RWPE2 (cell line): Measurements from ENCODE around the gene HLCS.

Experiments used
- ATAC-seq: fragments of 200-7000 bp; cut with Tn5 transposase; 3 replicates; pipeline ENCODE4 v1.9.1; 2021; ENCODE audit warnings: low read depth
- DNase-seq: peaks from one replicate; pipeline ENCODE4 v3.0.0-alpha.2; 2020; ENCODE audit warnings: low spot score
- H3K27ac ChIP-seq: fragments of 450-650 bp; 2 replicates; pipeline ENCODE4 v1.5.1; 2017; ENCODE audit warnings: mild to moderate bottlenecking; ENCODE audit not compliant: poor library complexity, severe bottlenecking
- H3K27me3 ChIP-seq: fragments of 250-450 bp; sonication (Bioruptor Pico); 2 replicates; pipeline ENCODE4 v1.5.1; 2021; ENCODE audit warnings: mild to moderate bottlenecking, moderate library complexity; ENCODE audit not compliant: insufficient read depth, poor library complexity, severe bottlenecking
- H3K36me3 ChIP-seq: fragments of 250-450 bp; sonication (Bioruptor Pico); 2 replicates; pipeline ENCODE4 v1.5.1; 2020; ENCODE audit warnings: low read depth, mild to moderate bottlenecking, moderate library complexity
- H3K4me1 ChIP-seq: fragments of 250-450 bp; sonication (Bioruptor Pico); 2 replicates; pipeline ENCODE4 v1.5.1; 2021; ENCODE audit warnings: mild to moderate bottlenecking, moderate library complexity; ENCODE audit not compliant: insufficient read depth, poor library complexity, severe bottlenecking
- H3K4me3 ChIP-seq: fragments of 250-450 bp; sonication (Bioruptor Pico); 2 replicates; pipeline ENCODE4 v1.5.1; 2021; ENCODE audit warnings: mild to moderate bottlenecking, moderate library complexity; ENCODE audit not compliant: severe bottlenecking
- H3K9me3 ChIP-seq: fragments of 250-450 bp; sonication (Bioruptor Pico); 2 replicates; pipeline ENCODE4 v1.5.1; 2021; ENCODE audit warnings: mild to moderate bottlenecking, moderate library complexity; ENCODE audit not compliant: severe bottlenecking
- TF ChIP-seq, protein P1 (sequence below): fragments of 450-650 bp; IDR thresholded peaks from one replicate; pipeline ENCODE4 v1.5.1; 2017; ENCODE audit warnings: mild to moderate bottlenecking, moderate library complexity; ENCODE audit not compliant: poor library complexity, severe bottlenecking

The HLCS gene

DNA sequence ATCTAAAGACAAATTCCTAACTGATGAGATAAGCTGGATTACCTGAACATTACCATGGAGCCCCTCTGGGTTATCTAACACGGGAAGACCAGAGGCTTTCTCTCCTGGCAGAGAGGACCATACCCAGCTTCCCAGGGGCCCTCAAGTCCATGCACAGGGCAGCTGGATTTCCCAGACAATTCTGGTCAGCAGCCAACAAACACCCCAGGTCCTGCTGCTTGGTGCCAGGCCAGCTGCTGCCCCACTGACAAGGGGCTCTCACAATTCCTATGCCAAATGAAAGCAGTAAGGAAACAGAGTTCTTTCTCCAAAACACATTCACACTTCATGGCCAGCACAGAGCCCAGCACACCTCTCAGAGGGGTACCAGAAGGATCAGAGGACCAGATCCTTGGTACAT, 114.2 kb downstream of the HLCS start:
- no peak for DNase-seq
- no peaks in the 10 kb centered on the region for H3K36me3 ChIP-seq
- ATAC-seq = no peak; the same call in 2 of the 3 replicates
- TF ChIP-seq, protein P1, sequence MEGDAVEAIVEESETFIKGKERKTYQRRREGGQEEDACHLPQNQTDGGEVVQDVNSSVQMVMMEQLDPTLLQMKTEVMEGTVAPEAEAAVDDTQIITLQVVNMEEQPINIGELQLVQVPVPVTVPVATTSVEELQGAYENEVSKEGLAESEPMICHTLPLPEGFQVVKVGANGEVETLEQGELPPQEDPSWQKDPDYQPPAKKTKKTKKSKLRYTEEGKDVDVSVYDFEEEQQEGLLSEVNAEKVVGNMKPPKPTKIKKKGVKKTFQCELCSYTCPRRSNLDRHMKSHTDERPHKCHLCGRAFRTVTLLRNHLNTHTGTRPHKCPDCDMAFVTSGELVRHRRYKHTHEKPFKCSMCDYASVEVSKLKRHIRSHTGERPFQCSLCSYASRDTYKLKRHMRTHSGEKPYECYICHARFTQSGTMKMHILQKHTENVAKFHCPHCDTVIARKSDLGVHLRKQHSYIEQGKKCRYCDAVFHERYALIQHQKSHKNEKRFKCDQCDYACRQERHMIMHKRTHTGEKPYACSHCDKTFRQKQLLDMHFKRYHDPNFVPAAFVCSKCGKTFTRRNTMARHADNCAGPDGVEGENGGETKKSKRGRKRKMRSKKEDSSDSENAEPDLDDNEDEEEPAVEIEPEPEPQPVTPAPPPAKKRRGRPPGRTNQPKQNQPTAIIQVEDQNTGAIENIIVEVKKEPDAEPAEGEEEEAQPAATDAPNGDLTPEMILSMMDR = no peak
- H3K27ac ChIP-seq = no peak overlapping the region
- H3K27me3 ChIP-seq = no peaks in the 10 kb centered on the region
- H3K4me3 ChIP-seq = no peak overlapping the region
- H3K9me3 ChIP-seq = no peaks in the 10 kb centered on the region
- H3K4me1 ChIP-seq = peaks cover 21% of the 10 kb centered on the region

DNA sequence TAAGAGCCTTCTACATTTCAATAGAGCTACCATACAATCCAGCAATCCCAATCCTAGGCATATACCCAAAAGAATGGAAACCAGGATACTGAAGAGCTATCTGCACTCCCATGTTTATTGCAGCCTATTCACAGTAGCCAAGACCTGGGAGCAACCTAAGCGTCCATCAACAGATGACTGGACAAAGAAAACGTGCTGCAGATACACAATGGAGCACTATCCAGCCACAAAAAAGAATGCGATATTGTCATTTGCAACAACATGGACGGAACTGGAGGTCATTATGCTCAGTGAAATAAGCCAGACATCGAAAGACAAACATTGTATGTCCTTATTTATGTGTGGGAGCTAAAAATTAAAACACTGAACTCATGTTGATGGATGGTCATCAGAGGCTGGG, 115.3 kb downstream of the HLCS start:
- H3K4me1 ChIP-seq = peaks cover 33% of the 10 kb centered on the region
- H3K4me3 ChIP-seq = no peak overlapping the region
- H3K36me3 ChIP-seq = no peaks in the 10 kb centered on the region
- TF ChIP-seq, protein P1 = no peak
- DNase-seq = no peak
- no peak for ATAC-seq
- no peaks in the 10 kb centered on the region for H3K9me3 ChIP-seq
- H3K27ac ChIP-seq = no peak overlapping the region
- no peaks in the 10 kb centered on the region for H3K27me3 ChIP-seq

DNA sequence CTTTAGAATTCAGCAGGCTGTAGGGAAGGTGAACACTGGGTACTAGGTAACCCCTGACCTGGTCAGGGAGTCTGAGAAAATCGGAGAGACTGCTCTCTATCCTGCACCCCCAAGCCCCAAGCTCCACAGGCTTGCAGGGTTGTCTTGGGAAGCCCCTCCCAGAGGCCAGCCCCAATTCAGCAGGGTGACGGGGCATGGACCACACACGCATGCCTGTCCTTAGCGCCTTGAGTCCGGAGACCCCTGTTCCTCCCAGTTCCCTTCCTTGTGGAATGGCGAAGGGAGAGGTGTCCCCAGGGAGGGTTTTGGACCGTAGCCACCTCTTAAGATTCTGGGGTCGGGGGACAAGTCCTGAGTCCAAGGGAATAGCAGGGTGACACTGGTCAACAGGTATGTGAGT, 116.1 kb downstream of the HLCS start:
- Histone ChIP-seq H3K27ac (peak overlapping the region; percentile 13), H3K9me3 (no peaks in the 10 kb centered on the region), H3K4me1 (peaks cover 33% of the 10 kb centered on the region), H3K36me3 (no peaks in the 10 kb centered on the region), H3K27me3 (no peaks in the 10 kb centered on the region), H3K4me3 (no peak overlapping the region)
- ATAC-seq (no peak), DNase-seq (no peak)
- TF ChIP-seq, protein P1 = no peak

DNA sequence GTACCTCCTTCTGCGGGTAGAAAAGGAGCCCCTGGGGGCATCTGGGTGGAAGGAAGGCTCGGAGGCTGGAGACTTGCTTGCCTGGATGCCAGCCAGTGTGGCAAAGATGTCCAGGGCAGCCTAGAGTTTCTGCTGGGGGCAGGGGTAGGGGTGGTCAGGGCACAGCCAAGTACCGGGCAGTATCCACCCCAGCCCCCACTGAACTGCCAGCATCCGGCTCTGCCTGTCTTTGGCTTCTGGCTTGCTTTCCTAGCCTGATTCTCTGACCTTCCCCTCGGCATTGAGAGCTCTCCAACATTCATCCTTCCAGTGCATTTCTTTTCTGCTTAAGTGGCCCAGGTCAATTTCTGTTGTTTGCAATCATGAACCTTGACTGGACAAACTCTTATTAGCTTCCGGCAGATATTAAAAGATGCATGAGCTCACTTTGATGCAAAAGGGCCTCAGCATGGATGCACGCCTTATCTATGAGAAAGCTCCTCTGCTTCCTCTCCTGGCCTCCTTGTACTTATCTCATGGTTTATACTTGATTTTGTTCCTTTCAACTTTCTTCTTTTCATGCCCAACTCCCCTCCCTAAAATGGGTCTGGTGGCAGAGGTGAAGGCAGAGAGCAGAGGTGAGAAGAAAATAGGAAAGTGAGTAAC, 116.9 kb downstream of the HLCS start:
- H3K27ac ChIP-seq = peak overlapping the region; percentile 13
- H3K36me3 ChIP-seq = no peaks in the 10 kb centered on the region
- TF ChIP-seq, protein P1 = no peak
- no peak overlapping the region for H3K4me3 ChIP-seq
- no peak for ATAC-seq
- H3K4me1 ChIP-seq = peaks cover 33% of the 10 kb centered on the region
- H3K9me3 ChIP-seq = no peaks in the 10 kb centered on the region
- no peaks in the 10 kb centered on the region for H3K27me3 ChIP-seq
- no peak for DNase-seq

DNA sequence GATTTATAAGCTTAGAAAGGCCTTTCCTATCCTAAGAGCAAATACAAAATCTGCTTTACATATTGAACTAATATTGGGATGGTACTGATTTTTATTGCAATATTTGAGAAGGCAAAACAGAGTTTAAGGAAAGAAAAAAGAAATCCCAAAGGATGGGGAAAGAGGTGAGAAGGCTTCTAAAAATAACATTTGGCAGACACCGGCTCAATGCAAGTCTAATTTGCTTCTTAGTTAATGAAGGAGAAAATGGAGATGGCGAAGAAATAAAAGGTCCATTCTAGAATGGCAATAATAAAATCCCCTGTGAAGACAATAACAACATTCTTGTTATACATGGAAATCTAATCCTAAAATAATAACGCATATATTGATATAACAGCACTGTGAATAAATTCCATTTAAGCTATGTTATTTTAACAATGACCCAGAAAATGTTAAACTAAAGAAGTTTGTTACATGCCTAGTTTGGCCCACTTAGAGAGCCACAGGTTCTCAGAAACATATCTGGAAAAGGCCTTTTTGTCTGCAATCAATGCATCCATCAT, 117.7 kb downstream of the HLCS start:
- no peak overlapping the region for H3K27ac ChIP-seq
- TF ChIP-seq, protein P1 = no peak

More for the DNA sequence above, 117.7 kb downstream of the HLCS start:
- Histone ChIP-seq H3K4me1 (peaks cover 33% of the 10 kb centered on the region), H3K9me3 (no peaks in the 10 kb centered on the region), H3K27me3 (no peaks in the 10 kb centered on the region), H3K4me3 (no peak overlapping the region), H3K36me3 (no peaks in the 10 kb centered on the region)
- ATAC-seq = no peak
- no peak for DNase-seq
